Measurements from ENCODE around the gene PRKRIP1.

PRKRIP1 gene

GRCh38 chr7:102409340-102409739 is 13.2 kb downstream of the PRKRIP1 start:
- TF ChIP-seq POLR2AphosphoS5 (IDR thresholded peaks at IDR 0.05; ENCODE audit: low read depth, low read length), result no peak
- DNase-seq (ENCODE audit: insufficient read length) (no peak), FAIRE-seq (no peak)

- TF ChIP-seq TAF1 (IDR thresholded peaks at IDR 0.05; ENCODE audit: borderline replicate concordance, low read depth, low read length), result no peak
- no peak for TF ChIP-seq POLR2AphosphoS5 (IDR thresholded peaks at IDR 0.05; ENCODE audit: low read depth, low read length)
- TF ChIP-seq POLR2A (IDR thresholded peaks at IDR 0.05; ENCODE audit: low read depth, low read length), result no peak
- no peak for FAIRE-seq
- no peak for DNase-seq (ENCODE audit: insufficient read length)
Observed at GRCh38 chr7:102410123-102410522, 14.0 kb downstream of the PRKRIP1 start.

- DNase-seq (ENCODE audit: insufficient read length), result no peak
- no peak for FAIRE-seq
- TF ChIP-seq TAF1 (IDR thresholded peaks at IDR 0.05; ENCODE audit: borderline replicate concordance, low read depth, low read length), result no peak
- TF ChIP-seq POLR2AphosphoS5 (IDR thresholded peaks at IDR 0.05; ENCODE audit: low read depth, low read length), result no peak
- TF ChIP-seq POLR2A (IDR thresholded peaks at IDR 0.05; ENCODE audit: low read depth, low read length), result no peak
Observed at GRCh38 chr7:102410918-102411317, 14.8 kb downstream of the PRKRIP1 start.

- no peak for TF ChIP-seq POLR2AphosphoS5 (IDR thresholded peaks at IDR 0.05; ENCODE audit: low read depth, low read length)
- TF ChIP-seq POLR2A (IDR thresholded peaks at IDR 0.05; ENCODE audit: low read depth, low read length), result no peak
- no peak for TF ChIP-seq TAF1 (IDR thresholded peaks at IDR 0.05; ENCODE audit: borderline replicate concordance, low read depth, low read length)
- DNase-seq (ENCODE audit: insufficient read length), result no peak
- peak; percentile 83 for FAIRE-seq
Observed at GRCh38 chr7:102412548-102412947, 16.4 kb downstream of the PRKRIP1 start.

- no peak for DNase-seq (ENCODE audit: insufficient read length)
- TF ChIP-seq POLR2A (IDR thresholded peaks at IDR 0.05; ENCODE audit: low read depth, low read length) (no peak), TAF1 (IDR thresholded peaks at IDR 0.05; ENCODE audit: borderline replicate concordance, low read depth, low read length) (no peak), POLR2AphosphoS5 (IDR thresholded peaks at IDR 0.05; ENCODE audit: low read depth, low read length) (no peak)
- FAIRE-seq, result no peak
Observed at GRCh38 chr7:102413091-102413490, 16.9 kb downstream of the PRKRIP1 start.

GRCh38 chr7:102413611-102414010 is 17.4 kb downstream of the PRKRIP1 start:
- DNase-seq (ENCODE audit: insufficient read length) (no peak), FAIRE-seq (no peak)
- TF ChIP-seq POLR2AphosphoS5 (IDR thresholded peaks at IDR 0.05; ENCODE audit: low read depth, low read length), result no peak
- no peak for TF ChIP-seq POLR2A (IDR thresholded peaks at IDR 0.05; ENCODE audit: low read depth, low read length)
- TF ChIP-seq TAF1 (IDR thresholded peaks at IDR 0.05; ENCODE audit: borderline replicate concordance, low read depth, low read length), result no peak

- no peak for TF ChIP-seq TAF1 (IDR thresholded peaks at IDR 0.05; ENCODE audit: borderline replicate concordance, low read depth, low read length)
- peak; percentile 61; the same call in 1 of the 2 replicates for TF ChIP-seq POLR2AphosphoS5 (IDR thresholded peaks at IDR 0.05; ENCODE audit: low read depth, low read length)
- peak; percentile 39; the same call in 1 of the 2 replicates for TF ChIP-seq POLR2A (IDR thresholded peaks at IDR 0.05; ENCODE audit: low read depth, low read length)
- no peak for DNase-seq (ENCODE audit: insufficient read length)
- peak; percentile 38 for FAIRE-seq
Observed at GRCh38 chr7:102415685-102416225, 19.6 kb downstream of the PRKRIP1 start.

- TF ChIP-seq POLR2A (IDR thresholded peaks at IDR 0.05; ENCODE audit: low read depth, low read length) (no peak), TAF1 (IDR thresholded peaks at IDR 0.05; ENCODE audit: borderline replicate concordance, low read depth, low read length) (no peak), POLR2AphosphoS5 (IDR thresholded peaks at IDR 0.05; ENCODE audit: low read depth, low read length) (no peak)
- DNase-seq (ENCODE audit: insufficient read length), result no peak
- no peak for FAIRE-seq
Observed at GRCh38 chr7:102416406-102416805, 20.2 kb downstream of the PRKRIP1 start.

GRCh38 chr7:102417105-102417504 is 20.9 kb downstream of the PRKRIP1 start:
- no peak for DNase-seq (ENCODE audit: insufficient read length)
- TF ChIP-seq POLR2AphosphoS5 (IDR thresholded peaks at IDR 0.05; ENCODE audit: low read depth, low read length), result no peak
- no peak for TF ChIP-seq TAF1 (IDR thresholded peaks at IDR 0.05; ENCODE audit: borderline replicate concordance, low read depth, low read length)
- TF ChIP-seq POLR2A (IDR thresholded peaks at IDR 0.05; ENCODE audit: low read depth, low read length), result no peak
- no peak for FAIRE-seq

GRCh38 chr7:102418592-102418991 is 22.4 kb downstream of the PRKRIP1 start:
- no peak for TF ChIP-seq TAF1 (IDR thresholded peaks at IDR 0.05; ENCODE audit: borderline replicate concordance, low read depth, low read length)
- TF ChIP-seq POLR2A (IDR thresholded peaks at IDR 0.05; ENCODE audit: low read depth, low read length), result no peak
- TF ChIP-seq POLR2AphosphoS5 (IDR thresholded peaks at IDR 0.05; ENCODE audit: low read depth, low read length), result no peak
- peak; percentile 56 for FAIRE-seq
- DNase-seq (ENCODE audit: insufficient read length), result no peak

GRCh38 chr7:102421706-102422240 is 25.6 kb downstream of the PRKRIP1 start:
- TF ChIP-seq POLR2A (IDR thresholded peaks at IDR 0.05; ENCODE audit: low read depth, low read length), result no peak
- TF ChIP-seq POLR2AphosphoS5 (IDR thresholded peaks at IDR 0.05; ENCODE audit: low read depth, low read length), result no peak
- DNase-seq (ENCODE audit: insufficient read length) (no peak), FAIRE-seq (no peak)

GRCh38 chr7:102424129-102424551 is 28.0 kb downstream of the PRKRIP1 start:
- TF ChIP-seq POLR2A (IDR thresholded peaks at IDR 0.05; ENCODE audit: low read depth, low read length), result no peak
- TF ChIP-seq TAF1 (IDR thresholded peaks at IDR 0.05; ENCODE audit: borderline replicate concordance, low read depth, low read length), result no peak
- no peak for TF ChIP-seq POLR2AphosphoS5 (IDR thresholded peaks at IDR 0.05; ENCODE audit: low read depth, low read length)
- DNase-seq (ENCODE audit: insufficient read length), result no peak
- FAIRE-seq, result no peak

Measured in GM12892 (cell line).